ENCODE data around the gene PBX1. TPM values are rescaled to one million over a fixed set of nuclear protein-coding genes. Genes with fewer than 3 reads are reported as not detected.

The PBX1 gene
- polyA plus RNA-seq, 1 donor (not counting 4 experiments of a cell fraction or from before 2014, with no cell fraction given), result 2.2 TPM

DNA sequence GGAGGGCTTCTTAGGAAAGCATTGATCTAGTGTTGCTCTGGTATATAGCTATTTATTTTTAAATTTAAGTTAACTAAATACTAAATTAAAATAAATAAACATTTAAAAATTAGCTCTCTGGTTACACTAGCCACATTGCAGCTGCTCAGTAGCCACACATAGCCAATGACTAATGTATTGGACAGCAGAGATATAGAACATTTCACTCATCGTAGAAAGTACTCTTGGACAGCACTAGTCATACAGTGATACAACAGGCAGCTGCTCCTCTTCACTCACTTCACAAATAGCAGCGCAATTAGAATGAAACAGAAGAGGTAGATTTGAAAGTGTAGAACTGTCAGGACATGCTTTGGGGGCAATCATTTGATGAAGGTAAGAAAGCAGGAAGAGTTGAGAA lies 245.4 kb downstream of the PBX1 start:
- Histone ChIP-seq H3K27me3 (ENCODE audit: control insufficient read depth, extremely low read depth, insufficient read depth, low read length) (no peaks in the 10 kb centered on the region), H3K4me3 (ENCODE audit: control insufficient read depth in 2 of 3, extremely low read depth in 1 of 3, insufficient read depth in 2 of 3, low read depth in 1 of 3, low read length in 3 of 3) (no peak overlapping the region), H3K27ac (ENCODE audit: control insufficient read depth, insufficient read depth, low read length) (no peak overlapping the region), H3K9me3 (ENCODE audit: control insufficient read depth, low read depth, low read length) (no peaks in the 10 kb centered on the region), H3K4me1 (ENCODE audit: control insufficient read depth, extremely low read depth, insufficient read depth, low read length) (no peaks in the 10 kb centered on the region), H2AFZ (ENCODE audit: control insufficient read depth, low read length) (no peak overlapping the region), H3K9ac (ENCODE audit: control insufficient read depth, extremely low read depth, insufficient read depth, low read length) (no peak overlapping the region), H3K79me2 (ENCODE audit: control insufficient read depth, insufficient read depth, low read length) (no peaks in the 10 kb centered on the region), H3K36me3 (ENCODE audit: control insufficient read depth in 2 of 2, extremely low read depth in 1 of 2, insufficient read depth in 2 of 2, low read length in 2 of 2) (no peaks in the 10 kb centered on the region), H3K4me2 (ENCODE audit: control insufficient read depth, extremely low read depth, insufficient read depth, low read depth, low read length) (no peak overlapping the region), H3K9me1 (ENCODE audit: control insufficient read depth, extremely low read depth, insufficient read depth, low read length) (no peaks in the 10 kb centered on the region), H4K20me1 (ENCODE audit: control insufficient read depth, extremely low read depth, insufficient read depth, low read length) (no peaks in the 10 kb centered on the region)
- no peak for FAIRE-seq
- no peak for DNase-seq (ENCODE audit: low read depth, low spot score)
- dilution Hi-C loops (cut with MboI; ENCODE audit: extremely low pct_ligation_motif_present, low sequenced_read_pairs), result no loop called here
- no peak for TF ChIP-seq EZH2 (IDR thresholded peaks at IDR 0.05; ENCODE audit: low read length)
- TF ChIP-seq, protein P1, sequence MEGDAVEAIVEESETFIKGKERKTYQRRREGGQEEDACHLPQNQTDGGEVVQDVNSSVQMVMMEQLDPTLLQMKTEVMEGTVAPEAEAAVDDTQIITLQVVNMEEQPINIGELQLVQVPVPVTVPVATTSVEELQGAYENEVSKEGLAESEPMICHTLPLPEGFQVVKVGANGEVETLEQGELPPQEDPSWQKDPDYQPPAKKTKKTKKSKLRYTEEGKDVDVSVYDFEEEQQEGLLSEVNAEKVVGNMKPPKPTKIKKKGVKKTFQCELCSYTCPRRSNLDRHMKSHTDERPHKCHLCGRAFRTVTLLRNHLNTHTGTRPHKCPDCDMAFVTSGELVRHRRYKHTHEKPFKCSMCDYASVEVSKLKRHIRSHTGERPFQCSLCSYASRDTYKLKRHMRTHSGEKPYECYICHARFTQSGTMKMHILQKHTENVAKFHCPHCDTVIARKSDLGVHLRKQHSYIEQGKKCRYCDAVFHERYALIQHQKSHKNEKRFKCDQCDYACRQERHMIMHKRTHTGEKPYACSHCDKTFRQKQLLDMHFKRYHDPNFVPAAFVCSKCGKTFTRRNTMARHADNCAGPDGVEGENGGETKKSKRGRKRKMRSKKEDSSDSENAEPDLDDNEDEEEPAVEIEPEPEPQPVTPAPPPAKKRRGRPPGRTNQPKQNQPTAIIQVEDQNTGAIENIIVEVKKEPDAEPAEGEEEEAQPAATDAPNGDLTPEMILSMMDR (optimal IDR thresholded peaks at IDR 0.05 in 1 of 3, IDR thresholded peaks at IDR 0.05 in 1 of 3, conservative IDR thresholded peaks at IDR 0.05 in 1 of 3; ENCODE audit: extremely low read depth in 1 of 3, insufficient read depth in 2 of 3, low read length in 3 of 3), result no peak

DNA sequence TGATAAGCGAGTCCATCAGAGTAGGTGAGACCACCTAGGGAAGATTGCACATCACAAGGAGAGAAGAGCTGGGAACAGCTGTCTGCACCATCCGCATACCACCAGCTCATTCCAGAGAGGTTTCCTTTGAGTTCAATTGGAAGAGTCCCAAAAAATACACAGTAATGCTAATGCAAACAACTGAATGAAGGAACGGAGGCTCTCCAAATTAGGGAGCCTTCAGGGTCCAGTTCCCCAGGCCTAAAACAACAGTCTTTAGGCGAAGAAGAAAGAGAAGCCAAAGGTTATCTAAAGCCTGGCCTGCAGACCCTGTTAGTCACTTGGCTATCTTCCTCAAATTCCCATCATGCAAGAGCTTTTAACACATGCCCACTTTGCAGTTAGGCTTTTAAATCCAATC lies 246.4 kb downstream of the PBX1 start:
- dilution Hi-C loops (cut with MboI; ENCODE audit: extremely low pct_ligation_motif_present, low sequenced_read_pairs), result no loop called here
- H3K9ac ChIP-seq (ENCODE audit: control insufficient read depth, extremely low read depth, insufficient read depth, low read length), result no peak overlapping the region
- no peaks in the 10 kb centered on the region for H3K9me3 ChIP-seq (ENCODE audit: control insufficient read depth, low read depth, low read length)
- TF ChIP-seq, protein P1 (optimal IDR thresholded peaks at IDR 0.05 in 1 of 3, IDR thresholded peaks at IDR 0.05 in 1 of 3, conservative IDR thresholded peaks at IDR 0.05 in 1 of 3; ENCODE audit: extremely low read depth in 1 of 3, insufficient read depth in 2 of 3, low read length in 3 of 3), result no peak
- TF ChIP-seq EZH2 (IDR thresholded peaks at IDR 0.05; ENCODE audit: low read length), result no peak
- no peak overlapping the region for H3K4me2 ChIP-seq (ENCODE audit: control insufficient read depth, extremely low read depth, insufficient read depth, low read depth, low read length)
- no peak overlapping the region for H3K4me3 ChIP-seq (ENCODE audit: control insufficient read depth in 2 of 3, extremely low read depth in 1 of 3, insufficient read depth in 2 of 3, low read depth in 1 of 3, low read length in 3 of 3)
- no peaks in the 10 kb centered on the region for H3K4me1 ChIP-seq (ENCODE audit: control insufficient read depth, extremely low read depth, insufficient read depth, low read length)
- H4K20me1 ChIP-seq (ENCODE audit: control insufficient read depth, extremely low read depth, insufficient read depth, low read length), result no peaks in the 10 kb centered on the region
- H3K27ac ChIP-seq (ENCODE audit: control insufficient read depth, insufficient read depth, low read length), result no peak overlapping the region
- H3K79me2 ChIP-seq (ENCODE audit: control insufficient read depth, insufficient read depth, low read length), result no peaks in the 10 kb centered on the region
- no peaks in the 10 kb centered on the region for H3K36me3 ChIP-seq (ENCODE audit: control insufficient read depth in 2 of 2, extremely low read depth in 1 of 2, insufficient read depth in 2 of 2, low read length in 2 of 2)
- DNase-seq (ENCODE audit: low read depth, low spot score) (no peak), FAIRE-seq (no peak)
- no peaks in the 10 kb centered on the region for H3K9me1 ChIP-seq (ENCODE audit: control insufficient read depth, extremely low read depth, insufficient read depth, low read length)
- no peaks in the 10 kb centered on the region for H3K27me3 ChIP-seq (ENCODE audit: control insufficient read depth, extremely low read depth, insufficient read depth, low read length)
- H2AFZ ChIP-seq (ENCODE audit: control insufficient read depth, low read length), result no peak overlapping the region
